ENCODE data around the gene KIF5C.
"Not testable (repeated sequence)": the region's sequence is repeated elsewhere in the genome, so short reads cannot be mapped to it uniquely, and the experiment has no call there.

The KIF5C gene
- 0.22 to 14.9 (median 0.53) reads per million in 17 experiments for total RNA-seq

- peak; percentile 47 to 79 (median 64) for DNase-seq
These were observed at the start of gene KIF5C for GRCh38 chr2:148874868-148875341. TSS of gene KIF5C (plus strand) at chr2:148875227. CDS start at chr2:148875618, 391 bp downstream.

GRCh38 chr2:148826791-148827190 is 48.2 kb upstream of the KIF5C start:
- DNase-seq, result no peak

GRCh38 chr2:148828941-148829340 is 46.1 kb upstream of the KIF5C start:
- DNase-seq, result no peak

- DNase-seq, result no peak
These were observed 45.4 kb upstream of the KIF5C start for GRCh38 chr2:148829618-148830017.

GRCh38 chr2:148832637-148833036 is 42.4 kb upstream of the KIF5C start:
- no peak for DNase-seq

GRCh38 chr2:148842050-148842449 is 33.0 kb upstream of the KIF5C start:
- no peak for DNase-seq

GRCh38 chr2:148848146-148848545 is 26.9 kb upstream of the KIF5C start:
- no peak for DNase-seq

GRCh38 chr2:148853458-148853857 is 21.6 kb upstream of the KIF5C start:
- DNase-seq, result no peak

GRCh38 chr2:148860037-148860436 is 15.0 kb upstream of the KIF5C start:
- DNase-seq, result no peak

- no peak for DNase-seq
These were observed 13.7 kb upstream of the KIF5C start for GRCh38 chr2:148861367-148861766.

GRCh38 chr2:148862478-148862877 is 12.5 kb upstream of the KIF5C start:
- not testable (repeated sequence) for DNase-seq

GRCh38 chr2:148865512-148865911 is 9.5 kb upstream of the KIF5C start:
- no peak for DNase-seq

- DNase-seq, result no peak
These were observed 8.9 kb upstream of the KIF5C start for GRCh38 chr2:148866091-148866490.

- no peak for DNase-seq
These were observed 7.8 kb upstream of the KIF5C start for GRCh38 chr2:148867079-148867769.

- DNase-seq, result no peak
These were observed 492 bp downstream of the KIF5C start for GRCh38 chr2:148875387-148876051.

GRCh38 chr2:148876202-148876594 is 1.2 kb downstream of the KIF5C start:
- DNase-seq, result no peak

GRCh38 chr2:148876595-148877402 is 1.8 kb downstream of the KIF5C start:
- DNase-seq, result no peak

GRCh38 chr2:148877403-148877740 is 2.3 kb downstream of the KIF5C start:
- no peak for DNase-seq

- DNase-seq, result no peak
These were observed 5.6 kb downstream of the KIF5C start for GRCh38 chr2:148880636-148881035.

- DNase-seq, result no peak
These were observed 7.0 kb downstream of the KIF5C start for GRCh38 chr2:148882051-148882450.

GRCh38 chr2:148885209-148885608 is 10.2 kb downstream of the KIF5C start:
- no peak for DNase-seq

GRCh38 chr2:148885988-148886387 is 11.0 kb downstream of the KIF5C start:
- DNase-seq, result no peak

- no peak for DNase-seq
These were observed 12.4 kb downstream of the KIF5C start for GRCh38 chr2:148887350-148888002.
